SIG-M5 treated with dmso at 0.1 percent for 504 hours (cell line): ENCODE data around the gene RENBP.
A peak's percentile ranks its signal among the peaks of the same experiment; 100 is the strongest.

Experiments
- DNase-seq: peaks from one replicate; lab custom pipeline; 2025; ENCODE audit not compliant: unreplicated experiment; lab: John Stamatoyannopoulos, UW

Gene RENBP

GRCh38 chrX:153900831-153901752 lies 43.4 kb downstream of the RENBP start:
- DNase-seq: peak; percentile 89

GRCh38 chrX:153897899-153898298 lies 46.5 kb downstream of the RENBP start:
- no peak for DNase-seq

GRCh38 chrX:153889123-153889522 lies 55.3 kb downstream of the RENBP start:
- no peak for DNase-seq

GRCh38 chrX:153888344-153888743 lies 56.1 kb downstream of the RENBP start:
- DNase-seq: no peak

- DNase-seq: no peak
Observed at GRCh38 chrX:153887385-153887784, 57.1 kb downstream of the RENBP start.

GRCh38 chrX:153886915-153887314 lies 57.5 kb downstream of the RENBP start:
- DNase-seq: no peak

GRCh38 chrX:153885968-153886903 lies 58.2 kb downstream of the RENBP start, which contains the start of gene L1CAM:
Gene L1CAM (minus strand): TSS chrX:153886173. CDS start chrX:153875836, 10,337 bp downstream.
- DNase-seq: no peak
